AG04449 (cell line): ENCODE data around the gene CNTN4.

Experiments used
- CTCF ChIA-PET: fragments of 350-600 bp; formaldehyde crosslinking; extraction: SDS; loops from one replicate; lab custom pipeline; 2021; ENCODE audit warnings: antibody characterized with exemption; lab: Yijun Ruan, JAX
- POLR2A ChIA-PET: fragments of 400-600, 350-600 bp; formaldehyde crosslinking; extraction: SDS; loops from one replicate; lab custom pipeline; 2020; ENCODE audit warnings: antibody characterized with exemption, inconsistent platforms; lab: Yijun Ruan, JAX
- DNase-seq: peaks from one replicate; pipeline ENCODE4 v3.0.0-alpha.2; 2010; ENCODE audit warnings: low read depth, low spot score
- H3K4me3 ChIP-seq: 2 replicates; pipeline ENCODE4 v1.5.1; 2011; ENCODE audit warnings: low read depth, mild to moderate bottlenecking, control low read depth, low read length
- TF ChIP-seq, protein P1 (sequence below): IDR thresholded peaks from one replicate; pipeline ENCODE4 v1.5.1; 2011; ENCODE audit warnings: mild to moderate bottlenecking, moderate library complexity, low read length, control low read depth, inconsistent platforms; ENCODE audit not compliant: insufficient read depth; ENCODE audit errors: missing control alignments

Gene CNTN4

DNA sequence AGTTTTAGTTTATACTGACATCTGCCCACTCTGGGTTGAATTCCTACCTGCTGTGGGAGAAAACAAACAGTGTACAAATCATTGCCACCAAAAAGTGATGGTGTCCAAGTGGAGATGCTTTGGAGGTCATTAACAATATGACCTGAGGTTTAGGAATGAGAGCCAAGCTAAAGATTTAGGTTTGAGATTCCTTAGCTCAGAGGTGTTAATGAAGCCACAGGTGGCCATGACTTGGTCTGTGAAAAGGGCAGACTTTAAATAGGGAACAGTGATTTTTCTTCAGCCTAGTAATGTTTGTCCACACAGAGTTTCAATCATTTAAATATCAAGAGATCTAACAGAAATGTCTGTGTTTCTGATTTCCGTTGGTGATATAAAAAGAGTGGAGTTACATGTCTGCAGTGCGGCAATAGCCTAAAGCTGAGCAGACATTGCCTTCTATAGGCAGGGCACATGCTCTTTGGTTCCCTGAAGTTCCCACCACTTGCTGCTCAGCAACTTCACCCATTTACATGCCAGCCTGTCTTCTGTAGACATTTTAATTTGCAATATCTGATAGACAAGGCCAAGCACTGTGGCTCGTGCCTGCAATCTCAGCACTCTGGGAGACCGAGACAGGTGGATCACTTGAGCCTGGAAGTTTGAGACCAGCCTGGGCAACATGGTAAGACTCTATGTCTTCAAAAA is 588.3 kb downstream of the CNTN4 start:
- CTCF ChIA-PET: interaction anchor here (0.6 kb wide), 1 partner anchor 1364 kb away, joined by 3 read pairs; no protein-coding TSS in a partner anchor
- POLR2A ChIA-PET: no interaction called here
- no peak overlapping the region for H3K4me3 ChIP-seq
- DNase-seq: no peak
- TF ChIP-seq, protein P1, sequence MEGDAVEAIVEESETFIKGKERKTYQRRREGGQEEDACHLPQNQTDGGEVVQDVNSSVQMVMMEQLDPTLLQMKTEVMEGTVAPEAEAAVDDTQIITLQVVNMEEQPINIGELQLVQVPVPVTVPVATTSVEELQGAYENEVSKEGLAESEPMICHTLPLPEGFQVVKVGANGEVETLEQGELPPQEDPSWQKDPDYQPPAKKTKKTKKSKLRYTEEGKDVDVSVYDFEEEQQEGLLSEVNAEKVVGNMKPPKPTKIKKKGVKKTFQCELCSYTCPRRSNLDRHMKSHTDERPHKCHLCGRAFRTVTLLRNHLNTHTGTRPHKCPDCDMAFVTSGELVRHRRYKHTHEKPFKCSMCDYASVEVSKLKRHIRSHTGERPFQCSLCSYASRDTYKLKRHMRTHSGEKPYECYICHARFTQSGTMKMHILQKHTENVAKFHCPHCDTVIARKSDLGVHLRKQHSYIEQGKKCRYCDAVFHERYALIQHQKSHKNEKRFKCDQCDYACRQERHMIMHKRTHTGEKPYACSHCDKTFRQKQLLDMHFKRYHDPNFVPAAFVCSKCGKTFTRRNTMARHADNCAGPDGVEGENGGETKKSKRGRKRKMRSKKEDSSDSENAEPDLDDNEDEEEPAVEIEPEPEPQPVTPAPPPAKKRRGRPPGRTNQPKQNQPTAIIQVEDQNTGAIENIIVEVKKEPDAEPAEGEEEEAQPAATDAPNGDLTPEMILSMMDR: no peak

DNA sequence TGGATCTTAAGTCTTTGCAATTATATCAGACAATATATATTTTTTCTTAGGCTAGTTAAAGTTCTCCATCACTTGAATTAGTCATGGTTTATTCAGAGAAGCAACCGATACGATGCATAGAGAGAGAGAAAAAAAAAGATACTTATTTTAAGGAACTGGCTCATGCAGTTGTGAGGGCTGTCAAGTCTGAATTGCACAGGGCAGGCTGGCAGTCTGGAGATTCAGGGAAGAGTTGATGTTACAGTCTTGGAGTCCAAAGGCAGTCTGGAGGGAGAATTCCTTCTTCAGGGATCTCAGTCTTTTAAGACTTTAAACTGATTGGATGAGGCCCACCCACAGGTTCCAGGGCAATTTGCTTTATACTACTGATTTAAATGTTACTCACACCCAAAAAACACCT is 598.9 kb downstream of the CNTN4 start:
- DNase-seq: no peak
- CTCF ChIA-PET: no interaction called here
- H3K4me3 ChIP-seq: no peak overlapping the region
- POLR2A ChIA-PET: no interaction called here
- TF ChIP-seq, protein P1: no peak

DNA sequence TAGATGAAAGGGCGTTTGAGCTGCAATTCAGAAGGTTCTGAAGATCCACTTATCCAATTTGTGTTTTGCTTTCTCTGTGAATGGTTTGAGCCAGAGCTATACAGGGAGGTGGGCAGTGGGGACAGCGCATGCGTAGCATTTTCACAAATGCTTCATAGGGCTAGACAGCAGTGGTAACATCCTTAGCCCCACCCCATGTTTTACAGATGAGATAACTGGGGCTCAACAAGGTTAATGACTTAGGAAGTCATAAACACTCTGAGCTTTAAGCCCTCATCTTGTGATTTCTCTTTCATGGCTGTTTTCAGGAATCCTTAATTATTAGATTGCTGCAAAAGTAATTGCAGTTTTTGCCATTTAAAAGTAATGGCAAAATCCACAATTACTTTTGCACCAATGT is 602.8 kb downstream of the CNTN4 start:
- no peak for DNase-seq
- POLR2A ChIA-PET: no interaction called here
- H3K4me3 ChIP-seq: no peak overlapping the region
- CTCF ChIA-PET: no interaction called here
- TF ChIP-seq, protein P1: no peak

DNA sequence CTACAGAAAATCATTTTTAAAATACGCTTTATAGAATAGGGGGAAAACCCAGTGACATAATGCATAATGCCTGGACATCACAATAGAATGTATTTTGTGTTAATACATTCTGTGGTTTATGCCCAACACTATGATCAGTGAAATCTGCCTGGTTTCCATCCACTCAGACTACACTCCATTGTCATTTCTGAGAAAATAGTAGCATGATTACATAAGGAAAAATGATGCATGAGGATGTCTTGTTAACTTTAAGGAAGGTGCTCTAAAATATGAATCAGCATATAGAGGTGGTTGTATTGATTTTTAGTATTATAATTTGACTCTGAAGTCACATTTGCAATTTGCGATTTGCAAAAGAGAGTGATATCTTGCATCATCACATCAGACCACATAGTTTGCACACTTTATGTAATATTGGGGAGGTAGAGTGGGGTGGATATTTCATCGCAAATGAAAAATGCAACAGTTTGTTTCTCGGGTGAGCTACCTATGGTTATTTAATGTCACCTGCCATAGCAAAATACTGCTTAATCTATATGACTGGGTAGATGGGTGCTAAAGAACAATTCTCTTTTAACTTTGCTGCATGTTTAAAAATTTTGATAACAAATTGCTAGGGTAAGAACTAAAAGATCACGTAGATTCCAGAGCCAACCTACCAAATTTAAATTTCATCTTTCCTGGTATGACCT is 607.6 kb downstream of the CNTN4 start:
- CTCF ChIA-PET: no interaction called here
- DNase-seq: no peak
- TF ChIP-seq, protein P1: no peak
- no peak overlapping the region for H3K4me3 ChIP-seq
- POLR2A ChIA-PET: no interaction called here

DNA sequence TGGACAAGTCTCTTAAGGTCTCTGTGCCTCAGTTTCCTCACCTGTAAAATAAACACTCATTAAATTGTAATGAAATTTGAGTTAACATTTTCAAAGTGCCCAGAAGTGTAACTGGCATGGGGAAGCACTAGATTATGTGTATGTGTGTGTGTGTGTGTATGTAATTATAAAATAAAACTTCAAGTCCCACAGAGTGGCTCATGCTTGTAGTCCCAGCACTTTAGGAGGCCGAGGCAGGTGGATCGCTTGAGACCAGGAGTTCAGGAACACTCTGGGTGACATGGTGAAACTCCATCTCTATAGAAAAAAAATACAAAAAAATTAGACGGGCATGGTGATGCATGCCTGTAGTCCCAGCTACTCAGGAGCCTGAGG is 608.2 kb downstream of the CNTN4 start:
- DNase-seq: no peak
- TF ChIP-seq, protein P1: no peak
- H3K4me3 ChIP-seq: no peak overlapping the region
- ChIA-PET POLR2A (no interaction called here), CTCF (no interaction called here)

DNA sequence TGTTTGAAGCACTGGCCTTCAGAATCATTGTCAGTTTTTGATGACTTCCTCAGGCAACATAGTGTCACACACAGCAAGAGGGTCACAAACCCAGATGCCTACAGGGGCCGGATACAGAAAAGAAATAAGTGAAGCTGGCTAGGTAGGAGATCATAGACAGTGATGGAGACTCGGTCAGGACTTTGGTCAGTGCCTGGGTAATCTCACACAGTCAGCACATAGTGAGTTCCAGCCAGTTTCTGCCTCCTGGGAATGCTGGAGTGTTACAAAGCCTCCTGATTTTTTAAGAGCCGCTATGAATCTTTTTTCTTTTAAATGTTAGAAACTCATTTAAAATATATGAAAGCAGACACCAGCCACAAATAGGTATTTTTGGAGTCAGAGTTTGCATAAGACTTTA is 612.4 kb downstream of the CNTN4 start:
- DNase-seq: no peak
- ChIA-PET CTCF (no interaction called here), POLR2A (no interaction called here)
- H3K4me3 ChIP-seq: no peak overlapping the region
- TF ChIP-seq, protein P1: no peak
